Measurements from ENCODE around the gene CX3CL1. TPM values are rescaled to one million over a fixed set of nuclear protein-coding genes. Genes with fewer than 3 reads are reported as not detected.

Gene CX3CL1
- total and polyA plus RNA-seq, 9 of the 15 experiments (the other 6 are each of a cell fraction or from before 2014, with no cell fraction given), result 0.09 TPM; not detected in 8

DNA sequence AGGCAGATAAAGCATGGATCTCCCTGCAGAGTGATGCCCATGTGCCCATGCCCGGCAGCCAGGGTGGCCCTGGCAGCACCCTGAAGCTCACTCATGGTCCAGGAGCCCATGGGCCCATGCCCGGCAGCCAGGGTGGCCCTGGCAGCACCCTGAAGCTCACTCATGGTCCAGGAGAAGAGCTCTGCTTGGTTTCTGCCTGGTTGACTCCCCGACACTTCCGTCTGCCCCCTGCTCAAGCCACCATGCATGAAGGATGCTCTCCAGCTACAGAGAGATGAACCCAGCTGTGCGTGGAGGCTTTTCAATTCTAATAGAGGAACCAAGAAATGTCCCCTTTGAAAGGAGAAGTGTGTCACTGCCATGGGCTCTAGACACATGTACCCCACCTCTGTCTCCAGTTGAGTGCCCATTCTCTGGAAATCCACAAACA, 41.0 kb downstream of the CX3CL1 start:
- in situ Hi-C loops (cut with MboI) (loop anchor here (10.0 kb wide), 1 partner anchor 329 kb away; no protein-coding TSS in a partner anchor), intact Hi-C loops (cut with micrococcal nuclease) (no loop called here)
- Histone ChIP-seq H3K9ac (ENCODE audit: insufficient read depth in 1 of 2, low read depth in 2 of 2, low read length in 2 of 2) (no peak overlapping the region), H3K4me3 (no peak overlapping the region), H3K36me3 (ENCODE audit: control insufficient read depth, insufficient read depth, low read length) (no peaks in the 10 kb centered on the region), H3K9me3 (replicated peaks; ENCODE audit: control insufficient read depth, insufficient read depth, low read depth, low read length) (no peaks in the 10 kb centered on the region), H3K27ac (ENCODE audit: extremely low read depth, low read depth, low read length) (no peak overlapping the region), H3K9me1 (ENCODE audit: control insufficient read depth, insufficient read depth, low read length) (no peaks in the 10 kb centered on the region), H3K27me3 (ENCODE audit: control insufficient read depth in 2 of 2, insufficient read depth in 2 of 2, low read length in 2 of 2) (peaks cover 11 to 50% of the 10 kb centered on the region in 2 experiments; a peak in 4 of 5 replicates), H4K20me1 (replicated peaks; ENCODE audit: control insufficient read depth, insufficient read depth, low read length) (no peaks in the 10 kb centered on the region), H3K79me2 (ENCODE audit: control insufficient read depth, insufficient read depth, low read length) (no peaks in the 10 kb centered on the region), H3K4me2 (ENCODE audit: insufficient read depth, low read length) (no peak overlapping the region), H3K4me1 (replicated peaks in 1 of 2; ENCODE audit: control insufficient read depth in 2 of 2, insufficient read depth in 2 of 2, low read length in 2 of 2) (peaks cover 0 to 25% of the 10 kb centered on the region in 2 experiments; a peak in 4 of 5 replicates), H2AFZ (ENCODE audit: low read depth, low read length) (no peak overlapping the region)
- no peak for DNase-seq (ENCODE audit: extremely low read depth in 1 of 4, low spot score in 3 of 4)
- no peak for ATAC-seq
- no TSS peak for BruUV-seq (replicated peaks)
- CTCF ChIA-PET (ENCODE audit: low intra/inter-chr PET ratio), result interaction anchor here (1.4 kb wide), 1 partner anchor 113 kb away, joined by 3 read pairs; no protein-coding TSS in a partner anchor
- no peak for FAIRE-seq
- TF ChIP-seq, protein P1, sequence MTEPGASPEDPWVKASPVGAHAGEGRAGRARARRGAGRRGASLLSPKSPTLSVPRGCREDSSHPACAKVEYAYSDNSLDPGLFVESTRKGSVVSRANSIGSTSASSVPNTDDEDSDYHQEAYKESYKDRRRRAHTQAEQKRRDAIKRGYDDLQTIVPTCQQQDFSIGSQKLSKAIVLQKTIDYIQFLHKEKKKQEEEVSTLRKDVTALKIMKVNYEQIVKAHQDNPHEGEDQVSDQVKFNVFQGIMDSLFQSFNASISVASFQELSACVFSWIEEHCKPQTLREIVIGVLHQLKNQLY (CRISPR knock-in tag; conservative IDR thresholded peaks at IDR 0.05), result no peak
- no peak for TF ChIP-seq CAMTA2 (CRISPR knock-in tag; conservative IDR thresholded peaks at IDR 0.05)
- TF ChIP-seq HOXB6 (CRISPR knock-in tag; IDR thresholded peaks at IDR 0.05; ENCODE audit: borderline replicate concordance), result no peak
- TF ChIP-seq MTF1 (CRISPR knock-in tag; IDR thresholded peaks at IDR 0.05; ENCODE audit: borderline replicate concordance), result no peak
- TF ChIP-seq, protein P2, sequence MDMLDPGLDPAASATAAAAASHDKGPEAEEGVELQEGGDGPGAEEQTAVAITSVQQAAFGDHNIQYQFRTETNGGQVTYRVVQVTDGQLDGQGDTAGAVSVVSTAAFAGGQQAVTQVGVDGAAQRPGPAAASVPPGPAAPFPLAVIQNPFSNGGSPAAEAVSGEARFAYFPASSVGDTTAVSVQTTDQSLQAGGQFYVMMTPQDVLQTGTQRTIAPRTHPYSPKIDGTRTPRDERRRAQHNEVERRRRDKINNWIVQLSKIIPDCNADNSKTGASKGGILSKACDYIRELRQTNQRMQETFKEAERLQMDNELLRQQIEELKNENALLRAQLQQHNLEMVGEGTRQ (CRISPR knock-in tag; IDR thresholded peaks at IDR 0.05), result no peak
- TF ChIP-seq RCOR1 (IDR thresholded peaks at IDR 0.05; ENCODE audit: borderline replicate concordance in 1 of 2, low read depth in 2 of 2, low read length in 2 of 2), result no peak
- no peak for TF ChIP-seq PTBP1 (IDR thresholded peaks at IDR 0.05; ENCODE audit: low read depth, low read length)
- TF ChIP-seq, protein P3, sequence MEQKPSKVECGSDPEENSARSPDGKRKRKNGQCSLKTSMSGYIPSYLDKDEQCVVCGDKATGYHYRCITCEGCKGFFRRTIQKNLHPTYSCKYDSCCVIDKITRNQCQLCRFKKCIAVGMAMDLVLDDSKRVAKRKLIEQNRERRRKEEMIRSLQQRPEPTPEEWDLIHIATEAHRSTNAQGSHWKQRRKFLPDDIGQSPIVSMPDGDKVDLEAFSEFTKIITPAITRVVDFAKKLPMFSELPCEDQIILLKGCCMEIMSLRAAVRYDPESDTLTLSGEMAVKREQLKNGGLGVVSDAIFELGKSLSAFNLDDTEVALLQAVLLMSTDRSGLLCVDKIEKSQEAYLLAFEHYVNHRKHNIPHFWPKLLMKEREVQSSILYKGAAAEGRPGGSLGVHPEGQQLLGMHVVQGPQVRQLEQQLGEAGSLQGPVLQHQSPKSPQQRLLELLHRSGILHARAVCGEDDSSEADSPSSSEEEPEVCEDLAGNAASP (IDR thresholded peaks at IDR 0.05), result no peak
- no peak for TF ChIP-seq FOXJ3 (CRISPR knock-in tag; IDR thresholded peaks at IDR 0.05)
- TF ChIP-seq KLF6 (CRISPR knock-in tag; IDR thresholded peaks at IDR 0.05; ENCODE audit: borderline replicate concordance), result no peak
- TF ChIP-seq GTF2E2 (tag; IDR thresholded peaks at IDR 0.05), result no peak
- TF ChIP-seq NEUROD1 (IDR thresholded peaks at IDR 0.05; ENCODE audit: borderline replicate concordance, low read depth, low read length, partially characterized antibody), result no peak
- POLR2A ChIA-PET, result interaction anchor here (0.7 to 1.2 kb wide), 4 partner anchors 9 to 171 kb away, joined by 3 to 5 read pairs (median 4); partner anchors contain the start of gene CCL17
- 9% methylated on average over 5 of the region's 5 CpGs for WGBS (ENCODE audit: insufficient coverage, low coverage, missing lambda C conversion rate)

All from K562 (cell line).